ENCODE results near the gene SLC6A3. TPM values are rescaled to one million over a fixed set of nuclear protein-coding genes. Genes with fewer than 3 reads are reported as not detected.

Gene SLC6A3
- total RNA-seq, 1 donor = not detected

- Histone ChIP-seq H3K4me3 (ENCODE audit: insufficient read depth, low read length) (no peak overlapping the region), H4K20me1 (ENCODE audit: insufficient read depth, low read length) (no peaks in the 10 kb centered on the region), H3K9me3 (ENCODE audit: low read depth, low read length) (no peaks in the 10 kb centered on the region), H3K4me2 (ENCODE audit: insufficient read depth, low read length) (no peak overlapping the region), H3K27ac (ENCODE audit: low read depth, low read length) (no peak overlapping the region), H3K4me1 (ENCODE audit: insufficient read depth, low read length) (no peaks in the 10 kb centered on the region), H3K36me3 (ENCODE audit: insufficient read depth, low read length) (no peaks in the 10 kb centered on the region), H3K79me2 (ENCODE audit: insufficient read depth, low read length) (no peaks in the 10 kb centered on the region), H3K27me3 (ENCODE audit: insufficient read depth, low read length) (no peaks in the 10 kb centered on the region), H2AFZ (ENCODE audit: low read length) (no peak overlapping the region)
- no peak for TF ChIP-seq CTCF (IDR thresholded peaks at IDR 0.05; ENCODE audit: extremely low read depth, low read depth, low read length)
- DNase-seq (ENCODE audit: insufficient read length, low spot score, missing footprints) = peak; percentile 48
These were observed 29.4 kb downstream of the SLC6A3 start for GRCh38 chr5:1415626-1416360.

- H3K27me3 ChIP-seq (ENCODE audit: insufficient read depth, low read length) = no peaks in the 10 kb centered on the region
- no peak overlapping the region for H3K4me3 ChIP-seq (ENCODE audit: insufficient read depth, low read length)
- H4K20me1 ChIP-seq (ENCODE audit: insufficient read depth, low read length) = no peaks in the 10 kb centered on the region
- H3K4me1 ChIP-seq (ENCODE audit: insufficient read depth, low read length) = no peaks in the 10 kb centered on the region
- no peak overlapping the region for H2AFZ ChIP-seq (ENCODE audit: low read length)
- H3K27ac ChIP-seq (ENCODE audit: low read depth, low read length) = no peak overlapping the region
- H3K79me2 ChIP-seq (ENCODE audit: insufficient read depth, low read length) = no peaks in the 10 kb centered on the region
- DNase-seq (ENCODE audit: insufficient read length, low spot score, missing footprints) = no peak
- no peaks in the 10 kb centered on the region for H3K9me3 ChIP-seq (ENCODE audit: low read depth, low read length)
- TF ChIP-seq CTCF (IDR thresholded peaks at IDR 0.05; ENCODE audit: extremely low read depth, low read depth, low read length) = no peak
- H3K36me3 ChIP-seq (ENCODE audit: insufficient read depth, low read length) = no peaks in the 10 kb centered on the region
- H3K4me2 ChIP-seq (ENCODE audit: insufficient read depth, low read length) = no peak overlapping the region
These were observed 30.2 kb downstream of the SLC6A3 start for GRCh38 chr5:1415059-1415425.

DNA sequence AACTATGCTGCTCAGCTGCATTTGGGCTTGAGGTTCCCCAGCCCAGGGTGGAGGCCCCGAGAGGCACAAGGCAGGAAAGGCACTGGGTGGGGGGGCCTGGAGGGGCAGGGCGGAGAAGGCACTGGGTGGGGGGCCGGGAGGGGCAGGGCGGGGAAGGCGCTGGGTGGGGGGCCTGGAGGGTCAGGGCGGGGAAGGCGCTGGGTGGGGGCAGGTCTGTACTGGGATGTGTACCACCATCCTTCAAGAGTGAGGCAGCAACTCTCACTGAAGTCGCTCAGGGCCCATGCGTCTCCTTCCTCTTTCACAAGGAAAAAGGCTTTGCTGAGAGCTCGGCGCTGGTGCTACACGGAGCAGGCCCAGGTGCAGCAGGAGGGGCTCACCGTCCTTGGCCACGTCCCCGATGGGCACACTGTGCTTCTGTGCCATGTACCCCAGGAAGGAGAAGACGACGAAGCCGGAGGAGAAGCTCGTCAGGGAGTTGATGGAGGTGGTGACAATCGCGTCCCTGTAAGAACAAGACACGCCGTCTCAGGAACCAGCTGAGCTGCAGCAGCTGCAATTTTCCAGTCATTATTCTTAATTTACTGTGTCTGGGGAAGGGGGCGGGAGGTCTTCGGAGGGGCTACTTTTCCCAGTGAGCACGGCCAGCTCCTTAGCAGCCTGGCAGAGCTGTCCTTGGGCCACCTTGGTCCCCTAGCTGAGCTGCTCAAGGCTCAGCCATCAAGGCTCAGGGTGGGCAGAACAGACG is 30.8 kb downstream of the SLC6A3 start:
- no peak overlapping the region for H3K4me2 ChIP-seq (ENCODE audit: insufficient read depth, low read length)
- no peak overlapping the region for H3K4me3 ChIP-seq (ENCODE audit: insufficient read depth, low read length)
- no peaks in the 10 kb centered on the region for H4K20me1 ChIP-seq (ENCODE audit: insufficient read depth, low read length)
- no peaks in the 10 kb centered on the region for H3K36me3 ChIP-seq (ENCODE audit: insufficient read depth, low read length)
- no peaks in the 10 kb centered on the region for H3K9me3 ChIP-seq (ENCODE audit: low read depth, low read length)
- no peak overlapping the region for H2AFZ ChIP-seq (ENCODE audit: low read length)
- no peaks in the 10 kb centered on the region for H3K27me3 ChIP-seq (ENCODE audit: insufficient read depth, low read length)
- no peaks in the 10 kb centered on the region for H3K4me1 ChIP-seq (ENCODE audit: insufficient read depth, low read length)
- no peak overlapping the region for H3K27ac ChIP-seq (ENCODE audit: low read depth, low read length)
- no peaks in the 10 kb centered on the region for H3K79me2 ChIP-seq (ENCODE audit: insufficient read depth, low read length)
- no peak for TF ChIP-seq CTCF (IDR thresholded peaks at IDR 0.05; ENCODE audit: extremely low read depth, low read depth, low read length)
- no peak for DNase-seq (ENCODE audit: insufficient read length, low spot score, missing footprints)

GRCh38 chr5:1413611-1414241 is 31.5 kb downstream of the SLC6A3 start:
- Histone ChIP-seq H3K27ac (ENCODE audit: low read depth, low read length) (no peak overlapping the region), H3K27me3 (ENCODE audit: insufficient read depth, low read length) (no peaks in the 10 kb centered on the region), H3K4me2 (ENCODE audit: insufficient read depth, low read length) (no peak overlapping the region), H3K79me2 (ENCODE audit: insufficient read depth, low read length) (no peaks in the 10 kb centered on the region), H2AFZ (ENCODE audit: low read length) (no peak overlapping the region), H4K20me1 (ENCODE audit: insufficient read depth, low read length) (no peaks in the 10 kb centered on the region), H3K4me3 (ENCODE audit: insufficient read depth, low read length) (no peak overlapping the region), H3K36me3 (ENCODE audit: insufficient read depth, low read length) (no peaks in the 10 kb centered on the region), H3K9me3 (ENCODE audit: low read depth, low read length) (no peaks in the 10 kb centered on the region), H3K4me1 (ENCODE audit: insufficient read depth, low read length) (no peaks in the 10 kb centered on the region)
- DNase-seq (ENCODE audit: insufficient read length, low spot score, missing footprints) = no peak
- no peak for TF ChIP-seq CTCF (IDR thresholded peaks at IDR 0.05; ENCODE audit: extremely low read depth, low read depth, low read length)
